Hepatocyte (in vitro differentiated cells): Measurements from ENCODE around the gene ACKR3. TPM values are rescaled to one million over a fixed set of nuclear protein-coding genes. Genes with fewer than 3 reads are reported as not detected.

ENCODE experiments used
- DNase-seq: peaks from one replicate; pipeline ENCODE4 v3.0.0-alpha.2; 2016; ENCODE audit warnings: low spot score
- H2AFZ ChIP-seq: fragments of 200-600 bp; sonication (generic); 2 replicates; pipeline ENCODE4 v1.6.0; 2016; ENCODE audit warnings: antibody characterized with exemption, mild to moderate bottlenecking
- H3K27ac ChIP-seq: fragments of 200-600 bp; sonication (generic); 2 replicates; pipeline ENCODE4 v1.5.1; 2016; ENCODE audit warnings: mild to moderate bottlenecking
- H3K27me3 ChIP-seq: fragments of 200-600 bp; sonication (generic); 2 replicates; pipeline ENCODE4 v1.6.1; 2016
- H3K36me3 ChIP-seq: fragments of 200-600 bp; sonication (generic); replicated peaks from 2 replicates; pipeline ENCODE4 v1.5.1; 2016; ENCODE audit warnings: low read depth; ENCODE audit not compliant: insufficient read depth
- H3K4me1 ChIP-seq: fragments of 200-600 bp; sonication (generic); 2 replicates; pipeline ENCODE4 v1.5.1; 2016; ENCODE audit warnings: mild to moderate bottlenecking, moderate library complexity; ENCODE audit not compliant: insufficient read depth
- H3K4me2 ChIP-seq: fragments of 200-600 bp; sonication (generic); 2 replicates; pipeline ENCODE4 v1.6.0; 2016
- H3K4me3 ChIP-seq: fragments of 200-600 bp; sonication (generic); 2 replicates; pipeline ENCODE4 v1.5.1; 2016; ENCODE audit warnings: mild to moderate bottlenecking
- H3K79me2 ChIP-seq: fragments of 200-600 bp; sonication (generic); 2 replicates; pipeline ENCODE4 v1.6.0; 2017; ENCODE audit warnings: mild to moderate bottlenecking
- H3K9me2 ChIP-seq: fragments of 200-600 bp; sonication (generic); replicated peaks from 2 replicates; pipeline ENCODE4 v1.6.0; 2017; ENCODE audit warnings: mild to moderate bottlenecking; ENCODE audit not compliant: insufficient read depth
- H3K9me3 ChIP-seq: fragments of 200-600 bp; sonication (generic); 2 replicates; pipeline ENCODE4 v1.5.1; 2016; ENCODE audit warnings: low read depth, mild to moderate bottlenecking
- H4K20me1 ChIP-seq: fragments of 200-600 bp; sonication (generic); 2 replicates; pipeline ENCODE4 v1.6.0; 2016; ENCODE audit warnings: mild to moderate bottlenecking; ENCODE audit not compliant: insufficient read depth, poor library complexity, severe bottlenecking
- CTCF ChIP-seq: fragments of 200-600 bp; sonication (generic); IDR thresholded peaks from 2 replicates; pipeline ENCODE4 v1.5.1; 2016; ENCODE audit warnings: antibody characterized with exemption, mild to moderate bottlenecking; ENCODE audit not compliant: poor library complexity
- EZH2 ChIP-seq: fragments of 200-600 bp; sonication (generic); IDR thresholded peaks from 2 replicates; pipeline ENCODE4 v1.6.1; 2016; ENCODE audit warnings: antibody characterized with exemption, mild to moderate bottlenecking, borderline replicate concordance
- EZH2phosphoT487 ChIP-seq: fragments of 200-600 bp; sonication (generic); IDR thresholded peaks from one replicate; pipeline ENCODE4 v1.6.1; 2018; ENCODE audit warnings: antibody characterized with exemption, mild to moderate bottlenecking, low read depth, moderate library complexity; ENCODE audit not compliant: unreplicated experiment, severe bottlenecking
- WGBS: methylation state at CpG from one replicate; pipeline ENCODE4 v1.1.6; 2016; ENCODE audit warnings: low lambda C conversion rate; ENCODE audit errors: missing lambda C conversion rate; 5-methylcytosine and 5-hydroxymethylcytosine counted together
- polyA plus RNA-seq: library from polyadenylated mRNA; unstranded; fragments of >200 nt; fragmentation: Nextera tagmentation; extraction: Ambion mirVana; gene quantifications from 2 replicates; pipeline ENCODE4 v1.2.1, GENCODE V29; 2016
- total RNA-seq: library from RNA; depleted of rRNA; stranded (reverse); fragments of >200 nt; gene quantifications from 2 replicates; pipeline ENCODE4 v1.2.3, GENCODE V29; 2014

Gene ACKR3
- total and polyA plus RNA-seq, 2 experiments from 2014 or later = 49.5 to 58.9 TPM

GRCh38 chr2:236575510-236575909 lies 5.9 kb downstream of the ACKR3 start:
- Histone ChIP-seq H4K20me1 (peaks cover 23% of the 10 kb centered on the region), H3K36me3 (no peaks in the 10 kb centered on the region), H3K27me3 (no peaks in the 10 kb centered on the region), H3K4me3 (no peak overlapping the region), H3K27ac (peak overlapping the region; percentile 89), H3K4me1 (peaks cover 61% of the 10 kb centered on the region), H3K9me2 (no peaks in the 10 kb centered on the region), H3K79me2 (peaks cover 95% of the 10 kb centered on the region), H3K4me2 (peak overlapping the region; percentile 85), H2AFZ (no peak overlapping the region), H3K9me3 (no peaks in the 10 kb centered on the region)
- peak; percentile 55 for DNase-seq
- 50% methylated on average over 9 of the region's 11 CpGs for WGBS
- TF ChIP-seq EZH2 = no peak
- TF ChIP-seq CTCF = no peak
- TF ChIP-seq EZH2phosphoT487 = no peak

GRCh38 chr2:236576087-236576486 lies 6.5 kb downstream of the ACKR3 start:
- Histone ChIP-seq H3K4me2 (peak overlapping the region; percentile 85), H4K20me1 (peaks cover 23% of the 10 kb centered on the region), H3K27ac (peak overlapping the region; percentile 89), H3K9me2 (no peaks in the 10 kb centered on the region), H3K4me3 (no peak overlapping the region), H3K36me3 (no peaks in the 10 kb centered on the region), H3K27me3 (no peaks in the 10 kb centered on the region), H3K4me1 (peaks cover 61% of the 10 kb centered on the region), H3K9me3 (no peaks in the 10 kb centered on the region), H2AFZ (no peak overlapping the region), H3K79me2 (peaks cover 96% of the 10 kb centered on the region)
- WGBS = 24% methylated on average over 8 of the region's 8 CpGs
- DNase-seq = peak; percentile 73
- TF ChIP-seq CTCF (peak; percentile 28), EZH2phosphoT487 (no peak), EZH2 (no peak)

- TF ChIP-seq EZH2 (no peak), CTCF (no peak), EZH2phosphoT487 (no peak)
- no peak for DNase-seq
- Histone ChIP-seq H3K4me3 (no peak overlapping the region), H2AFZ (no peak overlapping the region), H3K9me2 (no peaks in the 10 kb centered on the region), H3K9me3 (no peaks in the 10 kb centered on the region), H3K27me3 (no peaks in the 10 kb centered on the region), H3K36me3 (no peaks in the 10 kb centered on the region), H3K4me2 (peak overlapping the region; percentile 85), H3K79me2 (peaks cover 96% of the 10 kb centered on the region), H3K4me1 (peaks cover 59% of the 10 kb centered on the region), H4K20me1 (peaks cover 28% of the 10 kb centered on the region), H3K27ac (peak overlapping the region; percentile 89)
- 70% methylated on average over 11 of the region's 11 CpGs for WGBS
Observed at GRCh38 chr2:236576953-236577352, 7.3 kb downstream of the ACKR3 start.
